Activated naive CD4-positive, alpha-beta T cell treated with anti-CD3 and anti-CD28 coated beads, Interleukin-2, amount 50 U/mL, for 24 hours (primary cell): ENCODE measurements around the gene KATNAL1.
"Not testable (repeated sequence)": the region's sequence is repeated elsewhere in the genome, so short reads cannot be mapped to it uniquely, and the experiment has no call there.

ENCODE experiments used
- H3K27ac Mint-ChIP-seq: one replicate; pipeline ENCODE4 v1.8.0; 2021; ENCODE audit warnings: mild to moderate bottlenecking, mixed read lengths
- H3K27me3 Mint-ChIP-seq: one replicate; pipeline ENCODE4 v1.8.0; 2021; ENCODE audit warnings: mixed read lengths
- H3K36me3 Mint-ChIP-seq: one replicate; pipeline ENCODE4 v1.8.0; 2021; ENCODE audit warnings: mixed read lengths
- H3K4me1 Mint-ChIP-seq: one replicate; pipeline ENCODE4 v1.8.0; 2021; ENCODE audit warnings: mixed read lengths
- H3K4me3 Mint-ChIP-seq: one replicate; pipeline ENCODE4 v1.8.0; 2021; ENCODE audit warnings: mild to moderate bottlenecking, mixed read lengths
- H3K9me3 Mint-ChIP-seq: one replicate; pipeline ENCODE4 v1.8.0; 2021; ENCODE audit warnings: mixed read lengths

KATNAL1 gene

DNA sequence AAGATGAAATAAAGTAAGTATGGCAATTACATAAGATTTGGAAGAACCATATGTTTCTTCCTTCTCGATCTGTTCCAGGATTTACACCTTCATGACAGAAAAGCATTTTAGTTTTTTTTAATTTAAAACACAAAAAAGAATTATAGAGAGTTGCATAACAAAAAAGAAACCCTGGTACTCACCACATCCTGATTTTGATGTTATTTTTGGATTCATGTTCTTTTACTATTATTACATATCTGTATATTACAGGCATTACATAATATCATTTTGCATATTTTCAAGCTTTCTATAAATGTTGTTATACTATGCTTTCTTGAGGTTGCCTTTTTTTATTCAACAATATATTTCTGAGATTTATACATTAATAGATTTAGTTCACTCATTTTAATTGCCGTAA is 6.7 kb upstream of the KATNAL1 start:
- no peaks in the 10 kb centered on the region for H3K9me3 Mint-ChIP-seq
- H3K27me3 Mint-ChIP-seq = no peaks in the 10 kb centered on the region
- H3K27ac Mint-ChIP-seq = no peak overlapping the region
- peaks cover 17% of the 10 kb centered on the region for H3K4me1 Mint-ChIP-seq
- H3K36me3 Mint-ChIP-seq = no peaks in the 10 kb centered on the region
- no peak overlapping the region for H3K4me3 Mint-ChIP-seq

GRCh38 chr13:30313311-30313710 is 6.0 kb upstream of the KATNAL1 start:
- H3K4me1 Mint-ChIP-seq = peaks cover 22% of the 10 kb centered on the region
- no peak overlapping the region for H3K27ac Mint-ChIP-seq
- H3K4me3 Mint-ChIP-seq = no peak overlapping the region
- no peaks in the 10 kb centered on the region for H3K27me3 Mint-ChIP-seq
- no peaks in the 10 kb centered on the region for H3K9me3 Mint-ChIP-seq
- no peaks in the 10 kb centered on the region for H3K36me3 Mint-ChIP-seq

GRCh38 chr13:30312904-30313303 is 5.6 kb upstream of the KATNAL1 start:
- H3K27ac Mint-ChIP-seq = no peak overlapping the region
- no peaks in the 10 kb centered on the region for H3K9me3 Mint-ChIP-seq
- H3K36me3 Mint-ChIP-seq = no peaks in the 10 kb centered on the region
- H3K27me3 Mint-ChIP-seq = no peaks in the 10 kb centered on the region
- H3K4me3 Mint-ChIP-seq = no peak overlapping the region
- peaks cover 22% of the 10 kb centered on the region for H3K4me1 Mint-ChIP-seq

GRCh38 chr13:30308548-30308947 is 1.2 kb upstream of the KATNAL1 start:
- peaks cover 14% of the 10 kb centered on the region for H3K4me1 Mint-ChIP-seq
- H3K4me3 Mint-ChIP-seq = peak overlapping the region; percentile 8
- no peaks in the 10 kb centered on the region for H3K36me3 Mint-ChIP-seq
- no peaks in the 10 kb centered on the region for H3K9me3 Mint-ChIP-seq
- no peak overlapping the region for H3K27ac Mint-ChIP-seq
- H3K27me3 Mint-ChIP-seq = no peaks in the 10 kb centered on the region

- no peak overlapping the region for H3K27ac Mint-ChIP-seq
- H3K36me3 Mint-ChIP-seq = no peaks in the 10 kb centered on the region
- no peaks in the 10 kb centered on the region for H3K27me3 Mint-ChIP-seq
- no peaks in the 10 kb centered on the region for H3K9me3 Mint-ChIP-seq
- H3K4me3 Mint-ChIP-seq = peak overlapping the region; percentile 90
- peaks cover 8% of the 10 kb centered on the region for H3K4me1 Mint-ChIP-seq
Measured at GRCh38 chr13:30307971-30308290, 580 bp upstream of the KATNAL1 start.

DNA sequence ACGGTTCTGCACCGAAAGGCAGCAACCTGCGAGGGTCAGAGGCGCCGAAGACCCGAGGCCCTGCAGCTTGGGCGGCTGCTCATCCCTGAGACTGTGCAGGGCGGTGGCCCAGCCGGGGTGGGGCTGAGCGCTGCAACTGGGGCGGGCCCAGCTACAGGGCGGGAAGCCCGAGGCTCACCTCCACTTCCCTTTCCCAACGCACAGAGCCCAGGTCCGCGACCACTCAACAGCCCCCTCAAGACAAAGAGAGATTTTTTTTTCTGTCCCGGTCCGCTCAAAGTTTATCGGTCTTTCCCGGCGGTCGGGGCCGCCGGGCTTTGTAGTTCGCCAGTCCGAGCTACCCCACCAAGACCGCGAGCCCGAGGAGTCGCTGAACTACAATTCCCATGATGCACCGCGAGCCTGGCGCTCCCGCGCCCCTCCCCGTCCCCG is 573 bp downstream of the KATNAL1 start:
- no peaks in the 10 kb centered on the region for H3K36me3 Mint-ChIP-seq
- H3K9me3 Mint-ChIP-seq = no peaks in the 10 kb centered on the region
- no peaks in the 10 kb centered on the region for H3K27me3 Mint-ChIP-seq
- peaks cover 8% of the 10 kb centered on the region for H3K4me1 Mint-ChIP-seq
- H3K4me3 Mint-ChIP-seq = peak overlapping the region; percentile 90
- H3K27ac Mint-ChIP-seq = peak overlapping the region; percentile 56

- Mint-ChIP-seq H3K9me3 (no peaks in the 10 kb centered on the region), H3K27ac (no peak overlapping the region), H3K4me3 (no peak overlapping the region), H3K36me3 (no peaks in the 10 kb centered on the region), H3K4me1 (peaks cover 8% of the 10 kb centered on the region), H3K27me3 (no peaks in the 10 kb centered on the region)
Measured at GRCh38 chr13:30305456-30305970, 1.8 kb downstream of the KATNAL1 start.

- Mint-ChIP-seq H3K4me1 (peaks cover 3% of the 10 kb centered on the region), H3K9me3 (no peaks in the 10 kb centered on the region), H3K4me3 (no peak overlapping the region), H3K27me3 (no peaks in the 10 kb centered on the region), H3K36me3 (no peaks in the 10 kb centered on the region), H3K27ac (no peak overlapping the region)
Measured at GRCh38 chr13:30303269-30303668, 4.1 kb downstream of the KATNAL1 start.

DNA sequence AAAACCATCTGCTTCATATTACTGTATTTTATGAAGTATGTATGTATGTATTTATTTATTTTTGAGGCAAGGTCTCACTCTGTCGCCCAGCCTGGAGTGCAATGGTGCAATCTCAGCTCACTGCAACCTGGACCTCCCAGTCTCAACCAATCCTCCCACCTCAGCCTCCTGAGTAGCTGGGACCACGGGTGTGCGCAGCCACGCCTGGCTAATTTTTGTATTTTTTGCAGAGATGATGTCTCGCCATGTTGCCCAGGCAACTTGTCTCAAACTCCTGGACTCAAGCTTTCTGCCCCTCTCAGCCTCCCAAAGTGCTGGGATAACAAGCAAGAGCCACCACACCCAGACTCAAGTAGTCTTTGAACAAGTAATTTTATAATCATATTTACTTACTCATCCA is 5.5 kb downstream of the KATNAL1 start:
- Mint-ChIP-seq H3K27ac (no peak overlapping the region), H3K4me1 (peaks cover 3% of the 10 kb centered on the region), H3K36me3 (no peaks in the 10 kb centered on the region), H3K27me3 (no peaks in the 10 kb centered on the region), H3K9me3 (no peaks in the 10 kb centered on the region), H3K4me3 (no peak overlapping the region)

DNA sequence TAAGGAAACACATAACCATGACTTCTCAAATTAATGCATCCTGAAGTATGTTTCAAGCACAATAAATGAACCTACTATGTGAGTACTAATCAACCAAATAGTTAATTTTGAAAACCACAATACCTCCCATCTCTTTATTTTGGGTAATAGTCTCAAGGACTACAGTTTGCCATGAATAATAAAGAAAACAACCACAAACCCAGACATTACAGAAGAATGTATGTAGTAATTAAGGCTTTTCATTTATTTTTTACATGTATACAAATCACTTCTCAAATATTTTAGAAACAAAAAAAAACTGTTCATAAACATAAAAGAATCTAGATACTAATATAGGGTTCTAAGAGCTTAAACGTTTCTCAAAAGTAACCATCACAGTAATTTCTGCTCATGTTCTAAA is 6.8 kb downstream of the KATNAL1 start:
- Mint-ChIP-seq H3K4me3 (no peak overlapping the region), H3K9me3 (no peaks in the 10 kb centered on the region), H3K36me3 (no peaks in the 10 kb centered on the region), H3K27ac (no peak overlapping the region), H3K27me3 (no peaks in the 10 kb centered on the region), H3K4me1 (no peaks in the 10 kb centered on the region)

GRCh38 chr13:30299786-30300185 is 7.6 kb downstream of the KATNAL1 start:
- Mint-ChIP-seq H3K27ac (no peak overlapping the region), H3K4me1 (no peaks in the 10 kb centered on the region), H3K36me3 (no peaks in the 10 kb centered on the region), H3K27me3 (no peaks in the 10 kb centered on the region), H3K9me3 (no peaks in the 10 kb centered on the region), H3K4me3 (no peak overlapping the region)

DNA sequence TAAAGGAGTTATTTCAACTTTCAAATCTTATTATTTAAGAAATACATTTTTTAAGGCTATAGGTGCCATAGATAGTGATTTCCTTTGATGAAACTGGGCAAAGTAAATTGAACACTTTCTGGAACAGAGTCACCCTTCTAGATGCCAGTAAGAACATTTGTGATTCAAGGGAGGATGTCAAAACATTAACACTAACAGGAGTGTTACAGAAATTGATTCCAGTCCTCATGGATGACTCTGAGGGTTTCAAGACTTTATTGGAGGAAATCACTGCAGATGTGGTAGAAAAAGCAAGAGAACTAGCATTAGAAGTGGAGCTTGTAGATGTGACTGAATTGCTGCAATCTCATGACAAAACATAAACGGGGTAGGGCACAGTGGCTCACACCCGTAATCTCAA is 12.2 kb downstream of the KATNAL1 start:
- H3K36me3 Mint-ChIP-seq = no peaks in the 10 kb centered on the region
- no peaks in the 10 kb centered on the region for H3K9me3 Mint-ChIP-seq
- no peak overlapping the region for H3K27ac Mint-ChIP-seq
- H3K4me3 Mint-ChIP-seq = no peak overlapping the region
- no peaks in the 10 kb centered on the region for H3K27me3 Mint-ChIP-seq
- no peaks in the 10 kb centered on the region for H3K4me1 Mint-ChIP-seq

DNA sequence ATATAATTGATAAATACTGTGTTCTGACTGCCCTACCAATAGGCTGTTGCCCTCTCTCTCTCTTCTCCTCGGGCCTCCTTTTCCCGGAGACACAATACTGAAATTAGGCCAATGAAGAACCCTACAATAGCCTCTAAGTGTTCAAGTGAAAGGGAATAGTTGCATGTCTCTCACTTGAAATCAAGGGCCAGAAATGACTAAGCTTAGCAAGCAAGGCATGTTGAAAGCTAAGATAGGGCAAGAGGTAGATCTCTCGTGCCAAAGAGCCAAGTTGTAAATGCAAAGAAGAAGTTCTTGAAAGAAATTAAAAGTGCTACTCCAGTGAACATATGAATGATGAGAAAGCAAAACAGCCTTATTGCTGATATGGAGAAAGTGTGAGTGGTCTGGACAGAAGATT is 13.3 kb downstream of the KATNAL1 start:
- Mint-ChIP-seq H3K4me1 (no peaks in the 10 kb centered on the region), H3K9me3 (no peaks in the 10 kb centered on the region), H3K4me3 (no peak overlapping the region), H3K27ac (no peak overlapping the region), H3K36me3 (no peaks in the 10 kb centered on the region), H3K27me3 (no peaks in the 10 kb centered on the region)

DNA sequence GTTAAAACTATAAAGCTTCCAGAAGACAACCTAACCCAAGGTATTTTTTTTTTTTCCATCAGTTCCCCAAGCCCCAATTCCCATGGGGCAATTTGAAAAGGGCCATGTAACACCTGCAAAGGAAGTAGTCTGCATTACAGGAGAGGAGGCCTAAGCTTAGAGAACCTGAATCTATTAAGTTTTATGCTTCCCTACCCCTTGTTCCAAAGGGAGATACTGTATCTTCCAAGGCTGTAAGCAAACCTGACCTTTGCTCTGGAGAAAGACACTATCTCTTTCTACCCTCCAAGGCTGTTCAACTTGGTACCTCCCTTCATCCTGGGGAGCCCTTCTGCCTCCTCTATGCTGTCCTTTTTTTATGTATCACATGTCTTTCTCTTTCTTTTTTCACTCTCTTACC is 15.0 kb downstream of the KATNAL1 start:
- Mint-ChIP-seq H3K27me3 (no peaks in the 10 kb centered on the region), H3K27ac (no peak overlapping the region), H3K4me3 (no peak overlapping the region), H3K4me1 (no peaks in the 10 kb centered on the region), H3K36me3 (no peaks in the 10 kb centered on the region), H3K9me3 (no peaks in the 10 kb centered on the region)

DNA sequence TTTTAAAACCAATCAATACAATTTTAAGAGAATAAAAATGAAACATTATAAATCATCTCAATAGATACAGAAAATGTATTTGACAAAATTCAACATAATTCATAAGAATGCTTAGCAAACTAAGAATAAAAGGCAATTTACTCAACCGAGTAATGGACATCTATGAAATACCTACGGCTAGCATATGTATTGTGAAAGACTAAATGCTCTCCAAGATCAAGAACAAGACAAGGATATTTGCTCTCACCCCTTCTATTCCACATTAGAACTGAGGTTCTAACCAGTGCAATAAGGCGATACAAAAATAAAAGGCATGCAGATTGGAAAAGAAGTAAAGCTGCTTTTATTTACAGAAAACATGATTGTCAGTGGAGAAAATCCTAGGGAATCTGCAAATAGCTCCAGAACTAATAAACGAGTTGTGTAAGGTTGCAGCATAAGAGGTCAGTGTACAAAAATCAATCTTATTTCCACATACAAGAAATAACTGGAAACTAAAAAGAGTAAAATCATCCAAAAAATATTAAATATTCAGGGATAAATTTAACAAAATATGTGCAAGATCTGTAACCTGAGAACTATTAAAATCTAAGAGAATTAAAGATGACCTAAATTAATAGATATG is 16.4 kb downstream of the KATNAL1 start:
- Mint-ChIP-seq H3K27me3 (no peaks in the 10 kb centered on the region), H3K27ac (no peak overlapping the region), H3K4me1 (no peaks in the 10 kb centered on the region), H3K4me3 (no peak overlapping the region), H3K9me3 (no peaks in the 10 kb centered on the region), H3K36me3 (no peaks in the 10 kb centered on the region)

DNA sequence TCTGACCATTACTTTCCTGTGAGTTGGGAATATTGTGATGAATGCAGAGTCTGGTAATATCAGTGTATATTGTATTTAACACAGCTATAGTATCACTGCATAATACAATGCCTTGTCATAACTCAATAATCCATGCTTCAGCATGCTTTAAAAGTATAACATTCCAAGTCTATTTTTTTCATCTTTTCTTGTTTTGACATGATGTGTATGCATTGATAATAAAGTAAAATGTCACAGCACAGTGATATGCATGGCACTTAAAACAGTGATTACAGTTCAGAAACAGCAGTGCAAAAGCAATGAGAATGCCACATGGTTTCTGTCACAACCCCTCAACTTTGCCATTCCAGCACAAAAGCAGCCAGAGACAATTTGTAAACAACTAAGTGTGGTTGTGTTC is 17.8 kb downstream of the KATNAL1 start:
- H3K4me1 Mint-ChIP-seq = no peaks in the 10 kb centered on the region
- no peaks in the 10 kb centered on the region for H3K9me3 Mint-ChIP-seq
- H3K27me3 Mint-ChIP-seq = no peaks in the 10 kb centered on the region
- H3K27ac Mint-ChIP-seq = no peak overlapping the region
- no peak overlapping the region for H3K4me3 Mint-ChIP-seq
- no peaks in the 10 kb centered on the region for H3K36me3 Mint-ChIP-seq

- not testable (repeated sequence) for H3K27ac Mint-ChIP-seq, H3K4me1 Mint-ChIP-seq, H3K4me3 Mint-ChIP-seq, H3K9me3 Mint-ChIP-seq, H3K36me3 Mint-ChIP-seq, H3K27me3 Mint-ChIP-seq
Measured at GRCh38 chr13:30286059-30286458, 21.3 kb downstream of the KATNAL1 start.
